Mesothelial cell of epicardium (in vitro differentiated cells): ENCODE measurements around the gene PRPF18. TPM values are rescaled to one million over a fixed set of nuclear protein-coding genes. Genes with fewer than 3 reads are reported as not detected.
A peak's percentile ranks its signal among the peaks of the same experiment; 100 is the strongest.

ENCODE experiments used
- DNase-seq, 2 experiments: peaks; one replicate each; pipeline ENCODE4 v3.0.0; 2021; ENCODE audit warnings: low spot score in 2 of 2; ENCODE audit not compliant: unreplicated experiment in 2 of 2
- H3K27ac Mint-ChIP-seq: 2 replicates; pipeline ENCODE4 v1.8.0; 2021; ENCODE audit warnings: mixed read lengths
- H3K27me3 Mint-ChIP-seq: 2 replicates; pipeline ENCODE4 v1.8.0; 2021; ENCODE audit warnings: low read depth, mixed read lengths
- H3K36me3 Mint-ChIP-seq: 2 replicates; pipeline ENCODE4 v1.8.0; 2021; ENCODE audit warnings: mixed read lengths
- H3K4me1 Mint-ChIP-seq: 2 replicates; pipeline ENCODE4 v1.8.0; 2021; ENCODE audit warnings: mixed read lengths
- H3K4me3 Mint-ChIP-seq: 2 replicates; pipeline ENCODE4 v1.8.0; 2021; ENCODE audit warnings: mild to moderate bottlenecking, moderate library complexity, mixed read lengths
- H3K9me3 Mint-ChIP-seq: 2 replicates; pipeline ENCODE4 v1.8.0; 2021; ENCODE audit warnings: mixed read lengths
- total RNA-seq: library from RNA; stranded (reverse); gene quantifications from 3 replicates; pipeline ENCODE4 v1.2.1, GENCODE V29; 2021
- TF ChIP-seq, protein P1 (sequence below): fragments of 200-600 bp; sonication (generic); IDR thresholded peaks from one replicate; pipeline ENCODE4 v1.5.0; 2021; ENCODE audit warnings: antibody characterized with exemption; ENCODE audit not compliant: unreplicated experiment

Gene PRPF18
- total RNA-seq, 1 donor from 2014 or later: 18.9 TPM

DNA sequence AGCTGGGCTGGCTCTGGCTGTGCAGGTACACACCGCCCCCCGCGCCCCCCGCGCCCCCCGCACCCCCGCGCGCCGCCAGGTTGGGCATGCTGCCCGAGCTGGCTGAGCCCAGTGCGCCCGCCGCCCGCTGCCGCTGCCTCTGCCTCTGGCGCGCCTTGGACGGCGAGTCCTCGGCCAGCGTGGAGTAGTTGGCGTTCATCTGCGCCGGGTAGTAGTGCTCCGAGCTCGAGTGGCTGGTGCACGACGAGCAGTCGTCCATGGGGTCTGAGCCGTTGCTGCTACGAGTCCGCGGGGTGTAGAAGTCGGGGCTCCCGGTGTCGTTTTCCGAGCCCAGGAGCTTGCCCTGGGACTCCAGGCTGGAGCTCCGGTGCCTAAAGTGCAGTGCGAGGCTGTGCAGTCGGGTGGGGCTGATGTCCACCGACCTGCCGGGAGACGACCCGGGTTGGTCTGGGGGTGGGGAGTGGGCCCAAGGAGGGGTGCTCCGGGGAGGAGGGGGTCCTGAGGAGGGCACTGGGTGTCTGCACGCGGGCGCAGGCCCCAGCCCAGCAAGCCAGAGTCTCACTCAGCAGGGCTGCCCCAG lies 70.4 kb downstream of the PRPF18 start:
- peaks cover 33% of the 10 kb centered on the region for H3K36me3 Mint-ChIP-seq
- H3K4me1 Mint-ChIP-seq: peaks cover 11% of the 10 kb centered on the region
- H3K4me3 Mint-ChIP-seq: no peak overlapping the region
- DNase-seq: no peak
- no peaks in the 10 kb centered on the region for H3K27me3 Mint-ChIP-seq
- H3K9me3 Mint-ChIP-seq: no peaks in the 10 kb centered on the region
- H3K27ac Mint-ChIP-seq: no peak overlapping the region
- TF ChIP-seq, protein P1, sequence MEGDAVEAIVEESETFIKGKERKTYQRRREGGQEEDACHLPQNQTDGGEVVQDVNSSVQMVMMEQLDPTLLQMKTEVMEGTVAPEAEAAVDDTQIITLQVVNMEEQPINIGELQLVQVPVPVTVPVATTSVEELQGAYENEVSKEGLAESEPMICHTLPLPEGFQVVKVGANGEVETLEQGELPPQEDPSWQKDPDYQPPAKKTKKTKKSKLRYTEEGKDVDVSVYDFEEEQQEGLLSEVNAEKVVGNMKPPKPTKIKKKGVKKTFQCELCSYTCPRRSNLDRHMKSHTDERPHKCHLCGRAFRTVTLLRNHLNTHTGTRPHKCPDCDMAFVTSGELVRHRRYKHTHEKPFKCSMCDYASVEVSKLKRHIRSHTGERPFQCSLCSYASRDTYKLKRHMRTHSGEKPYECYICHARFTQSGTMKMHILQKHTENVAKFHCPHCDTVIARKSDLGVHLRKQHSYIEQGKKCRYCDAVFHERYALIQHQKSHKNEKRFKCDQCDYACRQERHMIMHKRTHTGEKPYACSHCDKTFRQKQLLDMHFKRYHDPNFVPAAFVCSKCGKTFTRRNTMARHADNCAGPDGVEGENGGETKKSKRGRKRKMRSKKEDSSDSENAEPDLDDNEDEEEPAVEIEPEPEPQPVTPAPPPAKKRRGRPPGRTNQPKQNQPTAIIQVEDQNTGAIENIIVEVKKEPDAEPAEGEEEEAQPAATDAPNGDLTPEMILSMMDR: no peak

DNA sequence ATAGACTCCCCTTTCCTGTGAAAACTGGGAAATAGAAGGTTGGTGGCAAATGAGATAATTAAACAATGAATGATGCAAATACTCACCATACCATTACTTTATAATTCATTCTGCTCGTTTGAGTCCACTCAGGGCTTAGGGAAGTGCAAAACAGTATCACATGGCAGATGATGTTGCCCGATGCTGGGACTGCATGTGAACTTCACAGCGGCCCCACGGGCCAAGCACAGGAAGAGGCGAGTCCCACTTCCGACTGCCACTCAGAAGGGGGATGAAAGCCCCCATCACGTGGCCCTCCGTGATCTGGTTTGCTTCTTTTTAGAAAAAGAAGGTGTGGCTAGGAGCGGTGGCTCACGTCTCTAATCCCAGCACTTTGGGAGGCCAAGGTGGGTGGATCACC lies 71.5 kb downstream of the PRPF18 start:
- TF ChIP-seq, protein P1: no peak
- Mint-ChIP-seq H3K9me3 (no peaks in the 10 kb centered on the region), H3K27me3 (no peaks in the 10 kb centered on the region), H3K27ac (no peak overlapping the region), H3K36me3 (peaks cover 32% of the 10 kb centered on the region), H3K4me3 (no peak overlapping the region), H3K4me1 (peaks cover 11% of the 10 kb centered on the region)
- no peak for DNase-seq

DNA sequence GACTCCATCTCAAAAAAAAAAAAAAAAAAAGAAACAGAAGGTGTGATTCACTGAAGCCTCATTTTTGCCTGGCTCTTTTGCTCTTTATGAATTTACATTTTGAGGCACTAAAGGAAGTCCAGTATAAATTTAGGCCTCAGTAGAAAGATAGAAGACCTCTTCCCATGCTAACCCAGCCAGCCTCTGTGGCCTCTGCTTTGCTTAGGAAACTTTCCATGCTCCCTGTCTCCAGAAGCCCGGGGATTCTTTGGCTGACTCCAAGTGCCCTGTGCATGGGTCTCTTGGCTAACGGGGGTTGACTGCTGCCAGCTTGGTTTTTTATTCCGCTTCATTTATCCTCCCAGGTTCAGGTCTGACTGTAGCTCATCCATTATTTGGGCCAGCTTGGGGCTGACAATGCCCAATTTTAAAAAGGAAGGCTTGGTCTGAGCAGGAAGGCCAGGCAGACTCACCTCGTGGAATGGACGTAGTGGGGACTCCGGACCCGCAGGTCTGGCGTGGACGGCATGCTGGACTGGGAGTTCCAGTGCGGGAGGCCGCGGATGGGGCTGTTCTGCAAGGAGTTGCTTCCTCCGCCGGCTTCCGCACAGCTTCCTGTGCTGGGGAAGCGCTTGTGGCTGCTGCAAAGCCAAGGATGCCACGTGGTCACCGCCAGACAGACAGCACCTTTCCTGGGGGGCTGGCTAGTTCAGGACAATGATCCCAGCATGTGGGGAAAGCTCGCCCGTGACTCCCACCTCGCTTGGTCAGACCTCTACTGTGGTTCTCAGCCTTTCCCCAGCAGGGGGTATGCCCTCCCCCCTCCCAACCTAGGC lies 72.3 kb downstream of the PRPF18 start:
- no peak for DNase-seq
- Mint-ChIP-seq H3K27ac (no peak overlapping the region), H3K36me3 (peaks cover 34% of the 10 kb centered on the region), H3K9me3 (no peaks in the 10 kb centered on the region), H3K27me3 (no peaks in the 10 kb centered on the region), H3K4me1 (peaks cover 11% of the 10 kb centered on the region), H3K4me3 (no peak overlapping the region)
- TF ChIP-seq, protein P1: no peak

DNA sequence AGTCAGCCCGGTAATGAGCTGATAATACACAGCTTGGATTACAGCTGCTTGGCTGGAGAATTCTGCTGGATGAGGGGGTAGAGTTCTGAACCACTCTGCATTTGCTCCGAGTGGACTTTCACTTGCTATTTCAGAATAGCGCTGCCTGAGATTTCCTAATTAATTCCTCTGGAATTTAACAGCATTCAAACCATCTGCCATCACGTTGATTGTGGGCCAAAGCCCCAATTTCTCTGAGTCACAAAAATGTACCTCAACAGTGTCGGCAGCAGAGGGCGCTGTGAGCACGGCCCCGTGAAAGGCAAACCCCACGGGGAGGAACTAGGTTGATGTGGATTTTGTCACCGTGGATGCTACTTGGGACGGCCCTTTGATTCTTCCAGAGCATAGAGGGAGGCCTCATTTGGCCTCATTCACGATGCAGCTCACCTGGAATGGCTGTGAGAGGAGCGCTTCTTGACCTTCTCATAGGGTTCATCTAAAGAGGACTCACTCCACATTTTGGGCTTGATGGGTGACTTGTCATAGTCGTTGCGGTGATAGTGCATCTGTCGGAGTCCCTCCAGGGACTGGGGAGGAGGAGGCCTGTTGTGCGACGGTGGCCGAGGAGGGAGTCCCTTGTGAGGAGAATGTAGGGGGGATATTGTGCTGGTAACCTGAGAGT lies 73.3 kb downstream of the PRPF18 start:
- no peaks in the 10 kb centered on the region for H3K27me3 Mint-ChIP-seq
- peak; percentile 49 to 73 for DNase-seq
- H3K36me3 Mint-ChIP-seq: peaks cover 31% of the 10 kb centered on the region

DNA sequence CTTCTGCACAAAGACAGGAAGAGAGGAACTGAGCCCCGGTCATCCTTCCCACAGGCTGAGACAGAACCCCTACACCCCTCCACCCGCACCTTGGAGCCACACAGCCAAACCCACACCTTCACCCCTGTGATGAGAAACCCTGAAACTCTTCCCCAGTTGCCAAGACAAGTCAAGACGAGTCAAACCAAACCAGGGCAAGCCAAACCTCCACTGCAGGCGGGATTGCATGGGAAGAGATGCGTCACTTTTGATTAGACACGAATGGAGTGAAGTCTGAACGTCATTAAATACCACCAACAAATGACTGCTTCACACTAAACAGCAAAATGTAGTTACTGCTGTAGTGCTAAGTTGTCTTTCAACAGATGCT lies 73.8 kb downstream of the PRPF18 start:
- Mint-ChIP-seq H3K4me1 (peaks cover 11% of the 10 kb centered on the region), H3K9me3 (no peaks in the 10 kb centered on the region), H3K27ac (no peak overlapping the region), H3K36me3 (peaks cover 35% of the 10 kb centered on the region), H3K27me3 (no peaks in the 10 kb centered on the region), H3K4me3 (no peak overlapping the region)
- TF ChIP-seq, protein P1: no peak
- DNase-seq: no peak

More for the DNA sequence above, 73.3 kb downstream of the PRPF18 start:
- TF ChIP-seq, protein P1: peak; percentile 88
- Mint-ChIP-seq H3K9me3 (no peaks in the 10 kb centered on the region), H3K4me3 (no peak overlapping the region), H3K4me1 (peaks cover 11% of the 10 kb centered on the region), H3K27ac (peak overlapping the region; percentile 63)
